ENCODE data around the gene TMEM52.

The TMEM52 gene

DNA sequence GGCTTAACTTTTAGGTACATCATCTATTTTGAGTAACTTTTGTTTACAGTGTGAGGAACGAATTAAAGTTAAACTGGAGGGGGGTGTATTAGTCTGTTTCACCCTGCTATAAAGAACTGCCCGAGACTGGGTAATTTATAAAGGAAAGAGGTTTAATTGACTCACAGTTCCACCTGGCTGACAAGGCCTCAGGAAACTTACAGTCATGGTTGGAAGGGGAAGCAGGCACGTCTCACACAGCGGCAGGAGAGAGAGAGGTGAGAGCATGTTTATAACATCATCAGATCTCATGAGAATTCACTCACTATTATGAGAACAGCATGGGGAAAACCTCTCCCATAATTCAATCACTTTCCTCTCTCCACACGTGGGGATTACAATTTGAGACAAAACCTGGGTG lies 31.9 kb upstream of the TMEM52 start:
- in situ Hi-C loops (cut with HindIII; ENCODE audit: low sequenced_read_pairs) = no loop called here
- H3K4me3 ChIP-seq (ENCODE audit: low read depth, low read length) = no peak overlapping the region
- no peak for DNase-seq (ENCODE audit: low read depth)
- TF ChIP-seq, protein P1, sequence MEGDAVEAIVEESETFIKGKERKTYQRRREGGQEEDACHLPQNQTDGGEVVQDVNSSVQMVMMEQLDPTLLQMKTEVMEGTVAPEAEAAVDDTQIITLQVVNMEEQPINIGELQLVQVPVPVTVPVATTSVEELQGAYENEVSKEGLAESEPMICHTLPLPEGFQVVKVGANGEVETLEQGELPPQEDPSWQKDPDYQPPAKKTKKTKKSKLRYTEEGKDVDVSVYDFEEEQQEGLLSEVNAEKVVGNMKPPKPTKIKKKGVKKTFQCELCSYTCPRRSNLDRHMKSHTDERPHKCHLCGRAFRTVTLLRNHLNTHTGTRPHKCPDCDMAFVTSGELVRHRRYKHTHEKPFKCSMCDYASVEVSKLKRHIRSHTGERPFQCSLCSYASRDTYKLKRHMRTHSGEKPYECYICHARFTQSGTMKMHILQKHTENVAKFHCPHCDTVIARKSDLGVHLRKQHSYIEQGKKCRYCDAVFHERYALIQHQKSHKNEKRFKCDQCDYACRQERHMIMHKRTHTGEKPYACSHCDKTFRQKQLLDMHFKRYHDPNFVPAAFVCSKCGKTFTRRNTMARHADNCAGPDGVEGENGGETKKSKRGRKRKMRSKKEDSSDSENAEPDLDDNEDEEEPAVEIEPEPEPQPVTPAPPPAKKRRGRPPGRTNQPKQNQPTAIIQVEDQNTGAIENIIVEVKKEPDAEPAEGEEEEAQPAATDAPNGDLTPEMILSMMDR (IDR thresholded peaks at IDR 0.05; ENCODE audit: low read depth, low read length, missing control alignments) = no peak

DNA sequence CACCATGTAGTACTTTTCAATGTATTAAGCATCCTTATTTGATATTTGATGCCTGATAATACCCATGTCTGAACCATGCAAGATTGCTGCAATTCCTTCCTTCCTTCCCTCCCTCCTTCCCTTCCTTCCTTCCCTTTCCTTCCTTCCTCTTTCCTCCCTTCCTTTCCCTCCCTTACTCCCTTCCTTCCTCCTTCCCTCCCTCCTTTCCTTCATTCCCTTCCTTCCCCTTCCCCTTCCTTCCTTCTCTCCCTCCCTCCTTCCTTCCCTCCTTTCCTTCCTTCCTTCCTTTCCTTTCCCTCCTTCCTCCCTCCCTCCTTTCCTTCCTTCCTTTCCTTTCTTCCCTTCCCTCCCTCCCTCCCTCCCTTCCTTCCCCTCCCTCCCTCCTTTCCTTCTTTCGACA lies 29.7 kb upstream of the TMEM52 start:
- TF ChIP-seq, protein P1 (IDR thresholded peaks at IDR 0.05; ENCODE audit: low read depth, low read length, missing control alignments) = no peak
- H3K4me3 ChIP-seq (ENCODE audit: low read depth, low read length) = no peak overlapping the region
- DNase-seq (ENCODE audit: low read depth) = no peak
- in situ Hi-C loops (cut with HindIII; ENCODE audit: low sequenced_read_pairs) = no loop called here

DNA sequence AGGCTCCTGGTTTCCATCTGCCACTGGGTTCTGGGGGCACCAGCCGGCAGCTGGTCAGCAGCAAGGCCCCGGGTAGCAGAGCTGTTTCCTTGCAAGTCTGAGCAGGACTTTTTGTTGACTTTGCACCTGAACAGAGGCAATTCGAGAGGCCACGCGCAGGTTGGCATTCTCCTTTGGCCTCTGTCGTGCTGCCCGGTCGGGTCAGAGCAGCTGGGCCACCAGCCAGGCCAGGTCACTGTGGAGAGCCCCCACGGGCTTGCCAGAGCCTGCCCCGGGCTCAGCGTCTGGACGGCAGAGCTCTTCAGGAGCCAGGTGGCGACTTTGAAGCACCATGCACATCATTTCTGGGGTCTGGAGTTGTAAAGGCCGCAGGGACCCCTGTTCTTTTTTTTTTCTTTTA lies 28.4 kb upstream of the TMEM52 start:
- DNase-seq (ENCODE audit: low read depth) = no peak
- in situ Hi-C loops (cut with HindIII; ENCODE audit: low sequenced_read_pairs) = no loop called here
- H3K4me3 ChIP-seq (ENCODE audit: low read depth, low read length) = no peak overlapping the region
- TF ChIP-seq, protein P1 (IDR thresholded peaks at IDR 0.05; ENCODE audit: low read depth, low read length, missing control alignments) = no peak

DNA sequence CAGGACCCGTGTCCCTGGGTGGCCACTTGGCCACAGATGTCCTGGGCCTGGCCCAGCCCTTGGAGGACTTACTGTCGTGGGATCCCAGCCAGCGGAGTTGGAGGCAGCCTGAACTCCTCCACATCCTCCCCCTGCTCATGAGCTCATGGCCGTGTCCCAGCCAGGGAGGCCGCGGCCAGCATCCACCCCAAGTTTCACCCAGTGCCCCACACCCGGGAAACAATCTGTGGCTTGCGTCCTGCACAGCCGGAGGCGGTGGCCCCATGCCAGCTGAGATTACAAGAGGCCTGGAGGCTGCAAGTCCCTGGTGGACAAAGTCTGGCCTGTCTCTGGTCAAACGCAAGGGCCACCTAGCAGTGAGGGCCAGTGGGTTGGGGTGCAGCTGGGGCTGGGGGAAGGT lies 27.5 kb upstream of the TMEM52 start:
- TF ChIP-seq, protein P1 (IDR thresholded peaks at IDR 0.05; ENCODE audit: low read depth, low read length, missing control alignments) = no peak
- no peak overlapping the region for H3K4me3 ChIP-seq (ENCODE audit: low read depth, low read length)
- in situ Hi-C loops (cut with HindIII; ENCODE audit: low sequenced_read_pairs) = no loop called here
- no peak for DNase-seq (ENCODE audit: low read depth)

DNA sequence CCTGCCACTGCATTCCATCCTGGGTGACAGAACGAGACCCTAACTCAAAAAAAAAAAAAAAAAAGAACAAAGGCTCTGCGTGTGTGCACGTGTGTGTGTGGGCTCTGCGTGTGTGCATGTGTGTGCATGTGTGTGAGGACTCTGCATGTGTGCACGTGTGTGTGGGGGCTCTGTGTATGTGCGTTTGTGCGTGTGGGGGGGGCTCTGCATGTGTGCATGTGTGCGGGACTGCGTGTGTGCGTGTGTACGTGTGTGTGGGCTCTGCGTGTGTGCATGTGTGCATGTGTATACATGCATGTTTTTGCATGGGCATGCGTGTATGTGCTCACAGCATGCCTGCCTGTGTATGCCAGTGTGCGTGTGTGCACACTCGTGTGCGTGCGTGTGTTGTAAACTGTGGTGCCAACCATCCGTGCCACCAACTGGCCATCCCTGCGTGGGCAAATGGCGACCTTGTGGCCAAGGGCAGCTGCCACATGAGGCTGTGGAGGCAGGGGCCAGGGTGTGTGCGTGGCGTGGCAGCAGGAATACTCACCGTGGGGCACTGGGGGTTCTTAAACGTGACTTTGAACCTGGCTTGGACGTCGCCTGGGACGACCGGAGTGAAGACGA lies 26.8 kb upstream of the TMEM52 start:
- TF ChIP-seq, protein P1 (IDR thresholded peaks at IDR 0.05; ENCODE audit: low read depth, low read length, missing control alignments) = no peak
- in situ Hi-C loops (cut with HindIII; ENCODE audit: low sequenced_read_pairs) = no loop called here
- no peak overlapping the region for H3K4me3 ChIP-seq (ENCODE audit: low read depth, low read length)
- no peak for DNase-seq (ENCODE audit: low read depth)

DNA sequence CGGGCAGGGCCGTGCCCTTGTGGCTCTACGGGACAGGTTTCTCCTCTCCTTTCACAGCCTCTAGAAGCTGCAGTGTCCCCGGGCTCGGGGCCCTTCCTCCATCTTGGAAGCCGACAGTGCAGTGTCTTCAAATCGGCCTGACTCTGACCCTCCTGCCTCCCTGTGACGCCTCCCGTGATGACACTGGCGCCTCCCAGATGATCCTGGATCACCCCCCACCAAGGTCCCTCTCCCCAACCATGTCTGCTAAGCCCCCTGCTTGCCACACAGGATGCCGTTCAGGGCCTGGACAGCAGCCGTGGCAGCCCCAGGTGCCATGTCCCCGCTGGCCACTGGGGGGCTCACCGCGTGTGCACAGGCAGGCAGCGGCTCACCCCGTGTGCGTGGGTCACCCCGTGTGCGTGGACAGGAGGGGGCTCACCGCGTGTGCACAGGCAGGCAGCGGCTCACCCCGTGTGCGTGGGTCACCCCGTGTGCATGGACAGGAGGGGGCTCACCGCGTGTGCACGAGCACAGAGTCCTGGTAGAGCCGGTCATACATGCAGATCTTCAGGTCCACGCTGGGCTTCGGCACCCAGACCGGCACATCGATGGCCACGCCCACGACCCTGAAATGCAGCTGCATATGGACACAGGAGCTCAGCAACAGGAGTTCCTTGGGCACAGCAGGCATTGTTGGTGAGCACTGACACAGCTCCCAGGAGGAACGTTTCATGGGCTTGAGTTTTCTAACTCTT lies 24.9 kb upstream of the TMEM52 start:
- no peak for DNase-seq (ENCODE audit: low read depth)
- H3K4me3 ChIP-seq (ENCODE audit: low read depth, low read length) = no peak overlapping the region
- TF ChIP-seq, protein P1 (IDR thresholded peaks at IDR 0.05; ENCODE audit: low read depth, low read length, missing control alignments) = peak; percentile 90
- in situ Hi-C loops (cut with HindIII; ENCODE audit: low sequenced_read_pairs) = no loop called here

Data from astrocyte of the cerebellum (primary cell).